Epithelial cell of esophagus (primary cell): ENCODE results near the gene NEU2.
A peak's percentile ranks its signal among the peaks of the same experiment; 100 is the strongest.

Experiments used
- DNase-seq: peaks from one replicate; pipeline ENCODE4 v3.0.0; 2010; ENCODE audit warnings: low read depth
- H3K4me3 ChIP-seq: 2 replicates; pipeline ENCODE4 v1.5.1; 2011; ENCODE audit warnings: mild to moderate bottlenecking, low read length, control low read depth
- CTCF ChIP-seq: IDR thresholded peaks from 2 replicates; pipeline ENCODE4 v1.5.1; 2011; ENCODE audit warnings: low read depth, mild to moderate bottlenecking, low read length, control low read depth, inconsistent platforms; ENCODE audit not compliant: insufficient read depth; ENCODE audit errors: missing control alignments

Gene NEU2

GRCh38 chr2:233023761-233024410 is 8.6 kb upstream of the NEU2 start:
- no peak for TF ChIP-seq CTCF
- H3K4me3 ChIP-seq: no peak overlapping the region
- no peak for DNase-seq

- no peak for DNase-seq
- no peak for TF ChIP-seq CTCF
- H3K4me3 ChIP-seq: no peak overlapping the region
Observed at GRCh38 chr2:233025706-233026105, 6.8 kb upstream of the NEU2 start.

- no peak for TF ChIP-seq CTCF
Observed at GRCh38 chr2:233026198-233026813, 6.2 kb upstream of the NEU2 start.

GRCh38 chr2:233029321-233029720 is 3.2 kb upstream of the NEU2 start:
- DNase-seq: no peak
- no peak overlapping the region for H3K4me3 ChIP-seq
- no peak for TF ChIP-seq CTCF

More at GRCh38 chr2:233026198-233026813, 6.2 kb upstream of the NEU2 start:
- DNase-seq: peak; percentile 81
- no peak overlapping the region for H3K4me3 ChIP-seq

- TF ChIP-seq CTCF: no peak
- DNase-seq: no peak
- H3K4me3 ChIP-seq: no peak overlapping the region
Observed at GRCh38 chr2:233031556-233032500, 644 bp upstream of the NEU2 start.

GRCh38 chr2:233033672-233034071 is 1.2 kb downstream of the NEU2 start:
- no peak for TF ChIP-seq CTCF
- DNase-seq: peak; percentile 51
- H3K4me3 ChIP-seq: no peak overlapping the region
